Uterus (tissue), 4 donors: ENCODE data around the gene SP110. TPM values are rescaled to one million over a fixed set of nuclear protein-coding genes. Genes with fewer than 3 reads are reported as not detected.

Experiments
- DNase-seq, 2 donors: peaks; one replicate each; pipeline ENCODE4 v3.0.0-alpha.2; 2019 to 2020
- H3K27ac ChIP-seq, 2 donors: fragments of 200-600 bp; sonication (generic); 1 replicate in 1 of 2; 2 replicates in 1 of 2; pipeline ENCODE4 v1.5.1; 2016 to 2018
- H3K27me3 ChIP-seq, 2 donors: fragments of 200-600 bp; sonication (generic); one replicate each; pipeline ENCODE4 v1.5.1; 2018 to 2019; ENCODE audit warnings: control low read depth in 1 of 2
- H3K36me3 ChIP-seq, 2 donors: fragments of 200-600 bp; sonication (generic); one replicate each; pipeline ENCODE4 v1.5.1; 2019; ENCODE audit warnings: control low read depth in 1 of 2
- H3K4me1 ChIP-seq, 2 donors: fragments of 200-600 bp; sonication (generic); one replicate each; pipeline ENCODE4 v1.5.1; 2018 to 2019; ENCODE audit warnings: control low read depth in 1 of 2
- H3K4me3 ChIP-seq, 2 donors: fragments of 200-600 bp; sonication (generic); 1 replicate in 1 of 2; 2 replicates in 1 of 2; pipeline ENCODE4 v1.5.1; 2018 to 2019; ENCODE audit warnings: mild to moderate bottlenecking in 1 of 2
- H3K9me3 ChIP-seq, 2 donors: fragments of 200-600 bp; sonication (generic); one replicate each; pipeline ENCODE4 v1.5.1; 2019; ENCODE audit warnings: control low read depth in 1 of 2
- POLR2A ChIP-seq, 2 donors: fragments of 450-650 bp; IDR thresholded peaks; one replicate each; pipeline ENCODE4 v1.6.1; 2016; ENCODE audit warnings: antibody characterized with exemption in 2 of 2, mild to moderate bottlenecking in 1 of 2, moderate library complexity in 1 of 2
- intact Hi-C: fragments of 100-400 bp; cut with DNase I; formaldehyde crosslinking; loops from one replicate; pipeline ENCODE4 v1.15.1; 2023; ENCODE audit warnings: low total_unique reads
- total RNA-seq, 4 donors: library from RNA; depleted of rRNA in 3 of 4; stranded (reverse); fragments of >200 nt in 3 of 4; gene quantifications; one replicate each; pipeline versions ENCODE4 v1.1.0 to v1.2.4, GENCODE V29; 2014 to 2023
- TF ChIP-seq, protein P1 (sequence below), 4 experiments: fragments of 200-600 bp in 2 of 4; fragments of 450-650 bp in 2 of 4; sonication (generic) in 2 of 4; IDR thresholded peaks; one replicate each; pipeline ENCODE4 v1.5.1; 2016 to 2019; ENCODE audit warnings: antibody characterized with exemption in 4 of 4, mild to moderate bottlenecking in 2 of 4, moderate library complexity in 1 of 4
- donor health status: DM: yes; HTN: yes; CAD: no.

The SP110 gene
- total RNA-seq, 4 donors from 2014 or later, result 10.5 to 77.9 (median 23.8) TPM

DNA sequence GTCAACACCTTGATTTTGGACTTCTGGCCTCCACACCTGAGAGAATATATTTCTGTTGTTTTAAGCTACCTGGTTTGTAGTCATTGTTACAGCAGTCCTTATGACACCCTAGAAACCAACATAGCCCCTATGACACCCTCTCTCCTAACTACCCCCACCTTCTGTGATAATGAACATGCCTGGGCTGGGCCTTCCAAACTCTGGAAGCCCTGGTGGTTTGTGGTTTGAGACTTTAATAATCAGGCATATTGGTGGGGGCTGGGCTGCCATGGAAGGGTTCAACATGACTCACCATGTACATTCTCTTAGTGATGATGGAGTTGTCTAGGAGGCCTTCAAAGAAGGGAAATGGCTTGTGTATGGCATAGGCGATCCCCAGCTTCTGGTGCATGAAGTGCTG, 3.3 kb downstream of the SP110 start:
- no peak for DNase-seq
- Histone ChIP-seq H3K4me1 (peaks cover 0 to 3% of the 10 kb centered on the region in 2 donors), H3K27me3 (no peaks in the 10 kb centered on the region), H3K36me3 (no peaks in the 10 kb centered on the region), H3K27ac (no peak overlapping the region), H3K9me3 (no peaks in the 10 kb centered on the region), H3K4me3 (no peak overlapping the region)
- TF ChIP-seq POLR2A (IDR thresholded peaks at IDR 0.05), result no peak
- TF ChIP-seq, protein P1, sequence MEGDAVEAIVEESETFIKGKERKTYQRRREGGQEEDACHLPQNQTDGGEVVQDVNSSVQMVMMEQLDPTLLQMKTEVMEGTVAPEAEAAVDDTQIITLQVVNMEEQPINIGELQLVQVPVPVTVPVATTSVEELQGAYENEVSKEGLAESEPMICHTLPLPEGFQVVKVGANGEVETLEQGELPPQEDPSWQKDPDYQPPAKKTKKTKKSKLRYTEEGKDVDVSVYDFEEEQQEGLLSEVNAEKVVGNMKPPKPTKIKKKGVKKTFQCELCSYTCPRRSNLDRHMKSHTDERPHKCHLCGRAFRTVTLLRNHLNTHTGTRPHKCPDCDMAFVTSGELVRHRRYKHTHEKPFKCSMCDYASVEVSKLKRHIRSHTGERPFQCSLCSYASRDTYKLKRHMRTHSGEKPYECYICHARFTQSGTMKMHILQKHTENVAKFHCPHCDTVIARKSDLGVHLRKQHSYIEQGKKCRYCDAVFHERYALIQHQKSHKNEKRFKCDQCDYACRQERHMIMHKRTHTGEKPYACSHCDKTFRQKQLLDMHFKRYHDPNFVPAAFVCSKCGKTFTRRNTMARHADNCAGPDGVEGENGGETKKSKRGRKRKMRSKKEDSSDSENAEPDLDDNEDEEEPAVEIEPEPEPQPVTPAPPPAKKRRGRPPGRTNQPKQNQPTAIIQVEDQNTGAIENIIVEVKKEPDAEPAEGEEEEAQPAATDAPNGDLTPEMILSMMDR (IDR thresholded peaks at IDR 0.05), result no peak
- intact Hi-C loops, result no loop called here

- Histone ChIP-seq H3K27ac (no peak overlapping the region), H3K36me3 (no peaks in the 10 kb centered on the region), H3K9me3 (no peaks in the 10 kb centered on the region), H3K27me3 (no peaks in the 10 kb centered on the region), H3K4me3 (no peak overlapping the region), H3K4me1 (no peaks in the 10 kb centered on the region)
- DNase-seq, result no peak
- intact Hi-C loops, result no loop called here
- TF ChIP-seq POLR2A (IDR thresholded peaks at IDR 0.05), result no peak
- TF ChIP-seq, protein P1 (IDR thresholded peaks at IDR 0.05), result no peak
Observed at GRCh38 chr2:230209422-230210051, 10.2 kb downstream of the SP110 start.

- Histone ChIP-seq H3K27ac (no peak overlapping the region), H3K9me3 (no peaks in the 10 kb centered on the region), H3K36me3 (no peaks in the 10 kb centered on the region), H3K4me3 (no peak overlapping the region), H3K27me3 (no peaks in the 10 kb centered on the region), H3K4me1 (no peaks in the 10 kb centered on the region)
- intact Hi-C loops, result no loop called here
- no peak for DNase-seq
- TF ChIP-seq, protein P1 (IDR thresholded peaks at IDR 0.05), result no peak
- no peak for TF ChIP-seq POLR2A (IDR thresholded peaks at IDR 0.05)
Observed at GRCh38 chr2:230208576-230208975, 11.2 kb downstream of the SP110 start.

- no peaks in the 10 kb centered on the region for H3K36me3 ChIP-seq
- H3K9me3 ChIP-seq, result no peaks in the 10 kb centered on the region
- TF ChIP-seq, protein P1 (IDR thresholded peaks at IDR 0.05), result no peak
- no peak for DNase-seq
- no peak overlapping the region for H3K27ac ChIP-seq
- H3K4me1 ChIP-seq, result no peaks in the 10 kb centered on the region
- intact Hi-C loops, result no loop called here
- no peak overlapping the region for H3K4me3 ChIP-seq
- no peaks in the 10 kb centered on the region for H3K27me3 ChIP-seq
Observed at GRCh38 chr2:230205721-230206120, 14.1 kb downstream of the SP110 start.

DNA sequence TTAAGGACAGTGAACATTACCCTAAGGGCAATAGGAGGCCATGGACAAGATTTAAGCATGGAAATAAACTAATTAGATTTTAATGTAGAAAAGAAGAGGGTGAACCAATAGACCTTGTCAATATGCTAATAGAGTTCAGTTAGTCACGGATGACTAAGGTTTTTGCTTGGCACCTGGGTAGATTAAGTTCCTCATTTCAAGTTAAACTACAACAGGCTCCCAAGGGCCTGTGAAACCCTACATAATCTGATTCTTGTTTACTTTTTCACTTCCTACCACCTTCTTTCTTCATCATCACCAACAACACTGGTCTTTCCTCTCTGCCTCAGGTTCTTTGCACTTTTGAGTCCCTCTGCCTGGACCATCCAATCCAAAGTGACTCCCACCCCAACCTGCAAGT, 14.8 kb downstream of the SP110 start:
- Histone ChIP-seq H3K36me3 (no peaks in the 10 kb centered on the region), H3K27ac (no peak overlapping the region), H3K4me1 (no peaks in the 10 kb centered on the region), H3K27me3 (no peaks in the 10 kb centered on the region), H3K9me3 (no peaks in the 10 kb centered on the region), H3K4me3 (no peak overlapping the region)
- TF ChIP-seq POLR2A (IDR thresholded peaks at IDR 0.05), result no peak
- TF ChIP-seq, protein P1 (IDR thresholded peaks at IDR 0.05), result no peak
- DNase-seq, result no peak
- intact Hi-C loops, result no loop called here
